GM12875 (cell line): ENCODE results near the gene TOR1A.

ENCODE experiments used
- H3K4me3 ChIP-seq: one replicate; pipeline ENCODE4 v1.5.1; 2011; ENCODE audit warnings: low read depth, low read length, control low read depth
- TF ChIP-seq, protein P1 (sequence below): IDR thresholded peaks from 2 replicates; pipeline ENCODE4 v1.5.1; 2011; ENCODE audit warnings: low read depth, mild to moderate bottlenecking, control low read depth, inconsistent platforms, low read length, moderate library complexity, borderline replicate concordance; ENCODE audit not compliant: insufficient read depth

The TOR1A gene

DNA sequence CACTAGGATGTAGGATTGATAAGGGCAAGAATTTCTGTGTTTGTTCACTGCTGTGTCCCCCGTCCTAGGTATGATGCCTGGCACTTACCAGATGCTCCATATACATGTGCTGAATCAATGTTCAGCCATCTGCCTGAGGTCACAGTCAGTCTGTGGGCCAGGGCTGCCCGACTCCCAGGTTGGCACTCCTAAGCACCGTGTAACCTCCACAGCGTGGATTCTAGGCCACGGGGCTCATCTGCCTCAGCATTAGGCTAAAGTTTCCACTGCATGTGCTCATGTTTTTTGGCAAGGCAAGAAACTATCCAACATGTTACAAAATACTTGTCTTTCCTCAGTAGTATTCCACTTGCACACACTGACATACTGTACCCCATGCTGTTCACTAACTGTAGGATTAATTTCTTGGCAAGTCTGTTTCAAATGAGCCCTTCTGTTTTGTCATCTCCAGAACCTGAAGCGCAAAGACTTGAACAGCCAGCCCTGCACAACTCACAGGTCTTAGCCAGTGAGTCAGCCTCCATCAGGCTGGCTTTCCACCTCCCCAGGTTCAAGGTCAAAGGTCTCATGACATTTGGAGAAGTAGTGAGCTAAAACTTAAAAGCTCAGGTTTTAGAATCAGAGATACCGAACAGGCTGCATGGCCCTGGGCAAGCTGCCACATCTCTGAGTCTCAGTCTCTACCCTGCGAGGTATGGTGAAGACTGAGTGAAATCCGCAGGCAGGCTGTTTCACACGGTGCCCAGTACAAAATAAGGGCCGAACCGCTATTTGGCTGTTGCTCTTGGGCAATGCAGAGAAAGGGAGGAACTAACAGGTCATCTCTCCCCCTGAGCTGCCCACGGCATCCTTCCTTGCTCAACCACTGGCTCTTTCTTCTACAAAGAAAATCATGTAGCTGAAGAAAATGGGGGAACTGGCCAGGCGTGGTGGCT is 7.2 kb downstream of the TOR1A start:
- TF ChIP-seq, protein P1, sequence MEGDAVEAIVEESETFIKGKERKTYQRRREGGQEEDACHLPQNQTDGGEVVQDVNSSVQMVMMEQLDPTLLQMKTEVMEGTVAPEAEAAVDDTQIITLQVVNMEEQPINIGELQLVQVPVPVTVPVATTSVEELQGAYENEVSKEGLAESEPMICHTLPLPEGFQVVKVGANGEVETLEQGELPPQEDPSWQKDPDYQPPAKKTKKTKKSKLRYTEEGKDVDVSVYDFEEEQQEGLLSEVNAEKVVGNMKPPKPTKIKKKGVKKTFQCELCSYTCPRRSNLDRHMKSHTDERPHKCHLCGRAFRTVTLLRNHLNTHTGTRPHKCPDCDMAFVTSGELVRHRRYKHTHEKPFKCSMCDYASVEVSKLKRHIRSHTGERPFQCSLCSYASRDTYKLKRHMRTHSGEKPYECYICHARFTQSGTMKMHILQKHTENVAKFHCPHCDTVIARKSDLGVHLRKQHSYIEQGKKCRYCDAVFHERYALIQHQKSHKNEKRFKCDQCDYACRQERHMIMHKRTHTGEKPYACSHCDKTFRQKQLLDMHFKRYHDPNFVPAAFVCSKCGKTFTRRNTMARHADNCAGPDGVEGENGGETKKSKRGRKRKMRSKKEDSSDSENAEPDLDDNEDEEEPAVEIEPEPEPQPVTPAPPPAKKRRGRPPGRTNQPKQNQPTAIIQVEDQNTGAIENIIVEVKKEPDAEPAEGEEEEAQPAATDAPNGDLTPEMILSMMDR = no peak
- H3K4me3 ChIP-seq = no peak overlapping the region

GRCh38 chr9:129815278-129815677 is 8.7 kb downstream of the TOR1A start:
- TF ChIP-seq, protein P1 = no peak
- H3K4me3 ChIP-seq = no peak overlapping the region

DNA sequence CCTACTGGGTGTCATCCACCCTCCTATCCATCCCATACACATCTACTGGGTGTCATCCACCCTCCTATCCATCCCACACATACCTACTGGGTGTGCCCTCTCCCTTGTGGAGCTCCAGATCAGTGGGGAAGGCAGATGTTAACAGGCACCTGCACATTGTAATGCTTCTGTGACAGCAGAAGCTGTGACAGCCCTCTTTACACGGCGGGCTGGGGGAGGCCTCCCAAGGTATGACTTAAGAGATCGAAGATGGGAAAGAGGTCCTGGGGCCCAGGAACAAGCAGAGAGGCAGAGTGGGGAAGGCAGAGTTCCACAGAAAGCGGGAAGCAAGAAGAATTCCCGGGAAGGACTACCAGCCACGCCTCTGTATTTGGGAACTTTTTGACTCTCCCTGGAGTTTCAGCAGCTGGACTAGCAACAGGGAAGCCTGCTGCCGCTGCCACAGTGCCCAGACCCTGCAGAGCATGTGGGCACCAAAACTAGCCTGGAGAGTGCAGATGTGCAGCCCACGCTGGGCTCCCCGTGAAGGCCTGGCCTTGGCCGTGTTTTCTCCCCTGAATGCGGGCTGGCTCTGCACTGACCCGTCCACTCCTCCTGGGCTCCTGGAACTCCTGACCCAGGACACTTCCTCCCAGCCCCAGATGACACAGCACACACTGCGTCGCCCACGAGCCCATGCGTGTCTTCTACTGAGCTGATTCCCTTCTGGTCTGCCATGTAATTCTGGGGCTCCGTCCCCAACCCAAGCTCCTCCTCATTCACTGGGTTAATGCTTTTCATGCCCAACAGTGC is 9.3 kb downstream of the TOR1A start:
- TF ChIP-seq, protein P1 = no peak
- H3K4me3 ChIP-seq = no peak overlapping the region

- no peak overlapping the region for H3K4me3 ChIP-seq
- TF ChIP-seq, protein P1 = no peak
Measured at GRCh38 chr9:129813661-129814060, 10.3 kb downstream of the TOR1A start.

- no peak overlapping the region for H3K4me3 ChIP-seq
- TF ChIP-seq, protein P1 = no peak
Measured at GRCh38 chr9:129812385-129812784, 11.6 kb downstream of the TOR1A start.

- TF ChIP-seq, protein P1 = no peak
- H3K4me3 ChIP-seq = no peak overlapping the region
Measured at GRCh38 chr9:129811967-129812363, 12.0 kb downstream of the TOR1A start.
